Omental fat pad (tissue), 4 donors: ENCODE data around the gene HABP2. TPM values are rescaled to one million over a fixed set of nuclear protein-coding genes. Genes with fewer than 3 reads are reported as not detected.

Experiments
- ATAC-seq: fragments of 150-250 bp; one replicate; pipeline ENCODE4 v1.9.1; 2016; ENCODE audit warnings: mild to moderate bottlenecking, moderate library complexity; ENCODE audit not compliant: low FRiP score
- DNase-seq: peaks from one replicate; pipeline ENCODE4 v3.0.0-alpha.2; 2019; ENCODE audit warnings: low spot score
- CTCF ChIP-seq, 3 donors: fragments of 450-650 bp; IDR thresholded peaks; one replicate each; pipeline ENCODE4 v1.5.1; 2016 to 2017; ENCODE audit warnings: antibody characterized with exemption in 3 of 3, mild to moderate bottlenecking in 3 of 3, moderate library complexity in 2 of 3
- total RNA-seq, 4 donors: library from RNA; depleted of rRNA; stranded (reverse); fragments of >200 nt; gene quantifications; one replicate each; pipeline ENCODE4 v1.1.0, GENCODE V29; 2016

Gene HABP2
- total RNA-seq, 4 donors from 2014 or later: not detected

- peak in 2 of 3 donors; percentile 38 to 92 for TF ChIP-seq CTCF (IDR thresholded peaks at IDR 0.05)
- DNase-seq (no peak), ATAC-seq (peak; percentile 78)
Observed at GRCh38 chr10:113520690-113521474, 32.0 kb upstream of the HABP2 start.

- ATAC-seq (no peak), DNase-seq (no peak)
- TF ChIP-seq CTCF (IDR thresholded peaks at IDR 0.05): no peak
Observed at GRCh38 chr10:113521475-113521795, 31.4 kb upstream of the HABP2 start.

GRCh38 chr10:113522460-113522859, 30.4 kb upstream of the HABP2 start:
- no peak for TF ChIP-seq CTCF (IDR thresholded peaks at IDR 0.05)
- DNase-seq: no peak
- no peak for ATAC-seq

- no peak for TF ChIP-seq CTCF (IDR thresholded peaks at IDR 0.05)
- ATAC-seq (no peak), DNase-seq (no peak)
Observed at GRCh38 chr10:113523071-113523470, 29.8 kb upstream of the HABP2 start.

- DNase-seq: no peak
- no peak for ATAC-seq
- no peak for TF ChIP-seq CTCF (IDR thresholded peaks at IDR 0.05)
Observed at GRCh38 chr10:113523628-113524027, 29.2 kb upstream of the HABP2 start.

GRCh38 chr10:113524120-113524519, 28.7 kb upstream of the HABP2 start:
- no peak for DNase-seq
- TF ChIP-seq CTCF (IDR thresholded peaks at IDR 0.05): no peak
- ATAC-seq: no peak
